ENCODE results near the gene SERPINE1. TPM values are rescaled to one million over a fixed set of nuclear protein-coding genes. Genes with fewer than 3 reads are reported as not detected.

SERPINE1 gene
- total and polyA plus RNA-seq, 2 of the 13 experiments (the other 11 are each of a cell fraction or from before 2014, with no cell fraction given): 21.2 to 1,576 TPM

- no peak for TF ChIP-seq ZHX2 (IDR thresholded peaks at IDR 0.05; ENCODE audit: low read depth)
- no peak for TF ChIP-seq ZHX2 (CRISPR knock-in tag; IDR thresholded peaks at IDR 0.05; ENCODE audit: borderline replicate concordance)
- TF ChIP-seq ZNF616 (CRISPR knock-in tag; IDR thresholded peaks at IDR 0.05; ENCODE audit: low read depth): no peak
- no peak for TF ChIP-seq SYNCRIP (IDR thresholded peaks at IDR 0.05; ENCODE audit: insufficient read depth, low read depth, low read length)
- no peak for TF ChIP-seq MAFF (IDR thresholded peaks at IDR 0.05; ENCODE audit: low read depth, low read length)
- no peak for TF ChIP-seq ZNF205 (CRISPR knock-in tag; IDR thresholded peaks at IDR 0.05)
- no peak for TF ChIP-seq MED1 (CRISPR knock-in tag; IDR thresholded peaks at IDR 0.05)
These were observed 33.1 kb downstream of the SERPINE1 start (continued) for GRCh38 chr7:101159696-101160674.

All from HepG2 (cell line).